ENCODE measurements around the gene TXNL4B.

TXNL4B gene

DNA sequence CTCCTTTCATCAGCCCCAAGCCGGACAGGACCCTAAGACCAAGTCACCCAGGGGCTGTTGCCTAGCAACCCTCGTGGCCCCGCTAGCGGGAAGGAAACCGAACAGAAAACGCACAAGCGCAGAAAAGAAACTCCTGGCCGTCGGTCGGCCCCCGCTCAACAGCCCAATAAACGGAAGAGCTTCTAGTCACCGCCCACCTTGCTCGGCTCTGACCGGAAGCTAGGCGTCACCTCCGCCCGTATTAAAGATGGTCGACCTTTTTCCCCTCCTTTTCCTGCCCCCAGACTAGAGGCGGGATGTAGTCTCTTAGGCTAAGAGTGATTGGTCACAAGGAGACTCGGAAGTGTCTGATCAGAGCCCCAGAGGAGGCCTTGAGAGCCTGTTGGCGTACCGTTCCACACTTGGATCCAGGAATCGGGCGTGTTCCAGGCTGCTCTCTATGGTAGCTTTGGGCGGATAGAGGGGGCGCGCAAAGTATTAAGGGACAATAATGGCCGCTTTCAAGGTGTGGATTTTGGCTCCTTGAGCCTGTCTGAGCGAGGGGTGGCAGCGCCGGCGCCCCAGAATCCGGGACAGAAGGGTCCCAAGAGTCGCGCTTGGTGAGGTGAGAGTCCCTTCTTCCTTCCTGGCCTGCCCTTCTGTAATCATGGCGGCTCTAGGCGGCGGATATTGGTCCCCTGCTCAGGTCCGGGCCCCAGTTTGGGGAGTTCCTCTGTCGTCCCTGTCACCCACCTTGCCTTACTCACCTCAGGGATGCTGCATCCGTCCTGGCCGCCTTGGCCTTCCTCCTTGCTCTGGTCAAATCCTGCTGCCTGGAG, at the start of gene TXNL4B, which contains the start of gene DHX38:
Gene TXNL4B (minus strand): TSS at position 173 of the 818 bp plus-strand sequence. CDS start 2,871 bp downstream, outside the sequence.
Gene DHX38 (plus strand): TSS at position 400 of the 818 bp plus-strand sequence. CDS start 2,311 bp downstream, outside the sequence.
- DNase-seq = peak; percentile 86

DNA sequence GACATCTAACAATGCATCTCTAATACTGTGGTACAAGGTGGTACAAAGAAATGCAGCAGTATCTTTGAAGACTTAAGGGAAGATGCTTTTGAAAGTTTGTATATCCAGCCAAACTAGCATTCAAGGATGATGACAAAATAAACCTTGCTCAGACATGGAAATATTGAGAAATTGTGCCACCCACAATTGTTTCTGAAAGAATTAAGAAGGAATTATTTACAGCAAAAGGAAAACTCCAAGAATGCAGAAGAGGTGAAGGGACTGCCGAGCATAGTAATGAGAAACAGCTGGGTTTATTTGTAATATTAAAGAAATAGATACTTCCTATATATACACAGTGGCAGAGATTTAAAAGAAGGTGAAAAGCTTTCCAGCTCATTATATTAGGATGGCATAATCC, 49.1 kb upstream of the TXNL4B start:
- no peak for DNase-seq

DNA sequence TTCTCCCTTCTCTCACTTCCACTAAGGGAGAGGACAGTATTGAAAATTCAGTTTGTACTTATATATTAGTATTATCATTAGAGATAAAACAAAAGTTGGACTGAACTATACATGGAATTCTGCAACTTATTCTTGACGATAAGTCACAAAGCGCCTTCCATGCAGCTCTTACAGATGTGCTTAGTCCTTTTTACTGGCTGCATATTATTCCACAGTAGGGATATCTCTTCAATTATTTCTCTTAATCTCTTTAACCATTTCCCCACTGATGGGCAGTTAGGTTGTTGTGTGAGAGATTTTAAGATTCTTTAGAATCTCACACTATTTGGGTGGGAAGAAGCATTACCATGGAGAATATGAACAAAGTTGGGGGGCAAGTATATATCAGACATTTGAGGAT, 46.5 kb upstream of the TXNL4B start:
- DNase-seq = no peak

DNA sequence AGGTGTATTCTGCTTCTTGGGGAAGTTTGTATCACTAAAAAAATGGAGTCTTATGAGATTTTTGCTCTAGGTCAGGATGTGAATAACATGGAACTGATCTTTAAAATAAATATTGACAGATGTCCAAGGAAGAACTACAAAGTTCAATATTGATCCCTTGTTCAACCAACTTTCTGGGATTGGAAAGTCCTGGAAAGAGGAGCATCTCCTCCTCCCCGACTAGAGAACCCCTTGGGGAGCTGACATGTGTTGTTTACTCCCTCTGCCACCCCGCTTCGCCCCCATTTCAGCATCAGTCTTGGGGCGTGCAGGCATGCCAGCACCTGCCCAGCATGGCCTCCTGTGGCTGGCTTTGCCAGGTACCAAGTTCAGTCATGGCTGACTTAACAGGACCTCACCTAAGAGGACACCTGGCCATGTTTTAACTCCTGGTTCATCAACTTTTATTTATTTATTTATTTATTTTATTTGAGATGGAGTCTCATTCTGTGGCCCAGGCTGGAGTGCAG, 44.7 kb upstream of the TXNL4B start:
- no peak for DNase-seq

DNA sequence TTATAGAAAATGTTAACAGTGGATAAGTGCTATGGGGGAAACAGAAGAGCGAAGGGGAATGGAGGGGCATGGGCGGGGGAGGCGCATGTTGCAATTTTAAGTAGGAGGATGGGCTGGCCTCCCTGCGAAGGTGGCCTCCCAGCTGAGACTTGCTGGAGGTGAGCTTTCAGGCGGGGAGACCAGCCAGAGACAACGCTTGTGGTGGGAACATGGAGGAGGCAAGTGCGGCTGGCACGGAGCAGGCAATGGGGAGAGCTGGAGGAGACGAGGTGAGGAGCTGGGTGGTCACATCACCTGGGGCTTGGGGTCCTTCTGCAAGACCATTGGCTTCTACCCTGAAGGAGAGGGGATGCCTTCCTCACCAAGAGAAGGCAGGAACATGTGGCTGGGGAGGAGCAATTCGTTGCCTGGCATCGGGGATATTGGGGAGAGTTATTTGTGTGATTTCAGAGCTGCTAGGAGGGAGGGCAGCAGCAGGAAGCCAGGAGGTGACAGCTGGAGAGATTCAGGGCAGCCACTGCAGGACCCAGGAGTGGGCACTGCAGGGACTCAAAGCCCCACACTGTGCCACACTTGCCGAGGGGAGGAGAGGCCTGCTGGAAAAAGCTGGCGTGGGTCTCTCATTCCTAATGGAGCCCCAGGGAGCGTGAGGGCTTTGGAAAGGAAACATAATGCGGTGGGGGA, 44.1 kb upstream of the TXNL4B start:
- no peak for DNase-seq

DNA sequence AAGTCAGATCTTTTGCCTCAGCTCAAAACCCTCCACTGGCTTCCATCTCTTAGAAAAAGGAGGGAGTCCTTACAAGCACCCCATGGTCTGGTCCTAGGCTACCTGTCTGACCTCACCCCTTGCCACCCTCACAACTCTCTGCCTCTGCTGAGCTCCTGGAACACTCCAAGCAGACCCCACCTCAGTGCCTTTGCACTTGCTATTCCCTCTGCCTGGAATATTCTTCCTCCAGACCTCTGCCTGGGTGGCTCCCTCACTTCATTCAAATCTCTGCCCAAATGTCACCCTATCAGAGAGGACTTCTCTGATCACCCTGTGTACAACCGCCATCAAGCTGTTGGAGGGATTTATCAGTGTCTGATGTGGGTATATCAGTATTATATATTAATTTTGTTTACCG, 41.1 kb upstream of the TXNL4B start:
- DNase-seq = no peak

DNA sequence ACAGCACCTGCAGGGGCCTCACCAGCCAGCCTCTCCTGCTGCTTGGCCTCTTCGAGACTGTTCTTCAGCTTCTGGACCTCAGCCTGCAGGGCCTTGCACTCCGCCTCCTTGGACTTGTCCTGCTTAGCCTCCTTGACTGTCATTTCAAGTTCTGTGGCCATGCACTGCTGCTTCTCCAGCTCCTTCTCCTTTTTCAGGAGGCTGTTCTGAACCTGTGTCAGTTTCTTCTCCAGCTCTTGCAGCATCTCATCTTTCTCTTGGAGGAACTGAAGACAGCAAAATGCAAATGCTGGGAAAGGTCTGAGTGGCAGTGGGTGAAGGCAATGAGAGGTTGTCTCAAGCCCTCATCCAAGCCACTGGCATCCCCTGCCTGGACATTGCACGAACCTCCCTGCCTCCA, 39.3 kb upstream of the TXNL4B start:
- DNase-seq = no peak

DNA sequence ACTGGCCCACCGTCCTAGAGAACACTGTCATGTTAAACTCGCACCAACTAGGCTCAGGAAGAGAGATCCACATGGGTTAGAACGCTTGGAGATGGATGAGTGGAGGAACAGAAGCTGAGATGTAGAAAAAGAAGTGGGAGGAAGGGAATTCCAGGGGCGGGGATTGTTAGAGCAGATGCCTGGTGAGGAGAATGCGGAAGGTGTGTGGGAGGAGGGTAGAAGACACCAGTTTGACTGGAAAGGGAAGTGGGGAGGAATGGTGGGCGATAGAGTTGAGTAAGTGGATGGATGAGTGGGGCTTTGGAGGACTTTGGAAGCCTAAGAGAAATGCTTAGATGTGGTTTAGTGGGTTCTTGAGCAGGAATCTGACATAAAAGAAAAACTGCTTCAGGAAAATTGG, 37.6 kb upstream of the TXNL4B start:
- DNase-seq = no peak

DNA sequence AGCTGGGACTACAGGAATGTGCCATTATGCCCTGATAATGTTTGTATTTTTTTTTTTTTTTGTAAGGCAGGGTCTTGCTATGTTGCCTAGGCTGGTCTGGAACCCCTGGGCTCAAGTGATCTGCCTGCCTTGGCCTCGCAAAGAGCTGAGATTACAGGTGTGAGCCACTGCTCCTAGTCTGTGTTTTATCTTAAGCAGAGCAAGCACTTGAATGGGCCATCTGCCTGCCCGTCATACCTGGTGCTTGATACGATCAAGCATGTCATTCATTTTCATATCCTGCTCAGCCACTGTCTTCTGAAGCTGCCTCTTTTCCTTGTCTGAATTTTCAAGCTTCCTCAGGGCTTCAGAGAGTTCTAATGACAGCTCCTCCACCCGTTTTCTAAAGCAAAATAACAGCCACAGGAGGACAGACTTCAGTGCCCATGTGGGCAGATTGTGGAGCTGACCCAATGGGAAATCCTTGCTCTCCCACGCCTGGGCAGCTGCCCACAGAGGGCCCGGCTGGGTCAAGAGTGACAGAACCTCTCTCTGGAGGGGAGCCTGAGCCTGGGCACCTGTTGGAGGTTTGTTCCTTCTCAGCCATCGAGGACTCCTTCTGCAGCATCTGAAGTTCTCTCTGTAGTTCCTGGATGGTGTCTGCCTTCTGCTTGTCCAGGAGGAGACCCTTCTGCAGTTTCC, 36.7 kb upstream of the TXNL4B start:
- no peak for DNase-seq

DNA sequence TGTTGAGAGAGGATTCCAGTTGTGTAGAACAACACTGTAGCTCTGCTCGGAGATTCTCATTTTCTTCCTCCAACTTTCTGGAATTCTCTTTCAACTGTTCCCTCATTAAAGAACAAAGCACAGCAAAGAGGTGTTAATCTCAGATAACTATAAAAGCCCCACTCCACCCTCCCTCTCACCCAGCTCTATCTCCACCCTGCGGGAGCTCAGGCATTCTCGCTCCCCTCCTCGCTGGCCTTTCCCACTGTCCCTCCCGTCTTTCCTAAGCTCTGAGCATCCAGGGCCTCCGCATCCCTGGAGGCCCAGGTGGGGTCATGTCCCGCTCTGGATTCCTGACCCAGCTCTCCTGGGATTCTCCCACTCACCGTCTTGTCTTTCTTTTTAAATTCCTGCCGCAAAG, 35.3 kb upstream of the TXNL4B start:
- no peak for DNase-seq

DNA sequence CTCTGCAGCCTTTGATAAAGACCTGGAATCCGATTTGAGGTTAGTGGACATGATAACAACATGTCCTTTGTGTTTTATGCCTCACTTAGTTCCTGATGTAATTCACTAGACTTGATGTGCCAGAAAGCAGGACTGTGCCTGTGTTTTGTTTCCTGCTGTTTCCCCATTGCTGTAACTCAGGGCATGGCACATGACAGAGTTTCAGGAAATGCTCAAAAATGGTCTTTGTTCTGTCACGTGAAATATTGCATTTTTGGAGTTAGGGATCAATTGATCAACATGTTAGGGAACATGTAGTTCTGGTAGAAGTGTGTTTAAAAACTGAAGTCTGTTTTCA, 33.0 kb upstream of the TXNL4B start:
- no peak for DNase-seq

DNA sequence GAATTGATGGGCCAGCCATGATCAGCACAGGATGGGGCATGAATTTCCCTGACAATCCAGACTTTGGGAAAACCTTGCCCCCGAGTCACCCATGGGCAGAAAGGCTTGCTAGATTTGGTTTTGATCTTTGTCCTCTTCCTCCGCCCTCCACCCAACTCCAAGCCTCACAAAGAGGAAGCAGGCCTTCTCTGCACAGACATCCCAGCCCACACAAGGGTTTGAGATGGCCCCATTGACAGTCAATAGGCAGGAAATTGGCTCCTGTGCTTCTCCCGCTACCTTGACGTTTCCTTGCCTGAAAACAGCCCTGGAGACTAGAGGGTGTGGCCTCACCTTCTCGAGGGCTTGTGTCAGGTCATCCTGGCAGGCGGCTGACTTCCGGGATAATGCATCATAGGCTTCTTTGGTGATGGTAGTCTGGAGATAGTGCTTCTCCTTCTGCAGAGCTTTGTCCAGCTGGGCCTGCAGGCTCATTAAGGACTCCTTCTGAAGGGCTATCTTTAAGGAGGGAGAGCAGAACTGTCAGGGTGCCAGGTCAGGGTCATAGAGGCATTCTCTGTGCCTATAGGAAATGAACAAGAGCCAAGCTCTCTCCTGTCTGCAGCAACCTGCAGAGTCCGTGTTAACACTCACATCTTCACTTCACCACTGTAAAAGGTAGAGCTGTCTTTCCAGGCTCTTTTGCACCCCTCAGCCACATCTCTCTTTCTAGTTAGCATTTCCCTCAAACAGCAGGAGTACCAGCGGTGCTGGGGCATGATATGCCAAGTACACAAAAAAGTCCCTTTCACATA, 32.4 kb upstream of the TXNL4B start:
- no peak for DNase-seq

DNA sequence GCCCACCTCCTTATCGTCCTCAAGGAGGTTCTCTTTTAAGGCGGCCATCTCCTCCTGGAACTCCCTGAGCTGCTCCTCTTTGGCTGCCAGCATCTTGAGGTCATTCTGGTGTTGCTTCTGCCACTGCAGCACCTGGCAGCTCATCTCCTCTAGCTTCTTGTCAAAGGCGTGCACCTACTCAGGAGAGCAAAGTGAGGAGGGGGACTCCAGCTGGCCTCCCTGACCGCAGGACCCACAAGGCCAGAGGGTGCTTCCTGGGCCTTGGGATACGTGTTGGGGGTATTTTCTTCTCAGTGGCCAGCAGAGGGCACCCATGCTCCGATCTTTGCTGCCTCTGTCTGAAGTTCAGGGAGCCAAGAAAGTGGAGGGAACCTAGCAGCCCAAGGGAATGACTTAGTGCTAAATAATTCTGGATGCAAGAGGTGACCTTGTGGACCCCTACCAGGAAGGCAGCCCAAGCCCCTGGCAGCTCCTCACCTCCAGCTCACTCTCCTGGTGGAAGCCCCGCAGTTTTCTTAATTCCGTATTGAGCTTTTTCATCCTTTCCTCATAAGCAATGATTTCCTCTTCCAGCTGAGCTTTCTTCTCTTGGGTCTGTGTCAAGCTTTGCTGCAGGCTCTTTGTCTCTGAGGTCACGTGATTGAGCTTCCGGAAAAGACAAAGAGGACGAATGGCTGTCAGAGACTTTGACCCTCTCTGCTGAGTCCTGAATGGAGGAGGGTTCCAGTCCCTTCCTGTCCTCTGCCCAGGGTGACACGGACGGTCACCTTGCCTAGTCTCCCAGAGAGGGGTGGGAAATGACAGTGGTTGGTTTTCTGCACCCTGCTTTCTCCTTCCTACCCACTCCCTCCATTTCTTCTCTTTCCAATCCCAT, 31.6 kb upstream of the TXNL4B start:
- no peak for DNase-seq

DNA sequence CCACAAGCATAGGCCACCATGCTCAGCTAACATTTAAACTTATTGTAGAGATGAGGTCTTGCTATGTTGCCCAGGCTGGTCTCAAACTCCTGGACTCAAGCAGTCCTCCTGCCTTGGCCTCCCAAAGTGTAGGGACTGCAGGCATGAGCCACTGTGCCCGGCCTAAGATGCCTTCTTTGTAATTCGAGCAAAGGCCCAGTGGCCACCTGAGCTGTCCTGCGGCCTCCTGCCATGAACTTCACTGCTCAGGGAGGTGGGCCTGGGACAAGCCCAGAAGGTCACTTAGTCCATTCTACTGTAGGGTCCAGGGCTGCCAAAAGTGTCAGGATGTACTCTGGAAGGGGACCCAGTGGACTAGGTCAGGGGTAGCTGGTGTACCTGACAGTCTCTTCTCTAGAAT, 30.7 kb upstream of the TXNL4B start:
- DNase-seq = no peak

DNA sequence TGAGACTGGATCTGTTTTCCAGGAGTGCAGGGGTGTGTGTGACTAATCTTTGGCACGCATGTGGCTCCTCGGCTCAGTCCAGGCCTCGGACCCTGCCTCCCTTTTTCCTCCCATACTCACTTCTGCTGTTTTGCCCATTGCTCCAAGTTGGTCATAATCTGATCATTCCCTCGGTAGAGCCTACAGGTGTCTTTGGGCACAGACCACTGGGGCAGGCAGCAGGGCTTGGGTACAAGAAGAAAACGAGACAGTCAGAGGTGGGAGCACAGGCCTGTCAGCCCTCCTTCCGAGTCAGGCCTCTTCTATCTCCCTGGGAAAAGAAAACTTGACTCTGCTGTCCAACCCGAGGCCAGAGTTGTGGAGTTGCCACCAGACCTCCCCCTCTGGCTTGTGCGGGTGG, 30.0 kb upstream of the TXNL4B start:
- DNase-seq = no peak

DNA sequence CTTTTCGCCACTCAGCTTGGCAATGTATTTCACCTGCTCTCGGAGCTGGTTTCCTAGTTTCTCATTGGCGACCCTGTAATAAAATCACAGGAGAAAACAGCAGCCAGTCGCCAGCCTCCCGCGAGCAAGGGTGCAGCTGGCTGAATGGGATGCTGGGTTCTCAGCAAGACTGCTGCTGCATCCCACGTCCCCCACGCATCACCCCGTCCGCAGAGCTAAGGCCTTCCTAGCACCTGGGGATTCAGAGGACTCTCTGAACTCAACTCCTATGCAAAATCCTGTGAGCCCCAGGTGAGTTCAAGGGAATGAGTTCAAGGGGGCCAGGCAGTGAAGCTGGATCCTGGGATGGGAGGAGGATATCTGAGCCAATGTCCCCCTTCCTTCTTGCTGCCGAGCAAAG, 29.5 kb upstream of the TXNL4B start:
- DNase-seq = no peak

DNA sequence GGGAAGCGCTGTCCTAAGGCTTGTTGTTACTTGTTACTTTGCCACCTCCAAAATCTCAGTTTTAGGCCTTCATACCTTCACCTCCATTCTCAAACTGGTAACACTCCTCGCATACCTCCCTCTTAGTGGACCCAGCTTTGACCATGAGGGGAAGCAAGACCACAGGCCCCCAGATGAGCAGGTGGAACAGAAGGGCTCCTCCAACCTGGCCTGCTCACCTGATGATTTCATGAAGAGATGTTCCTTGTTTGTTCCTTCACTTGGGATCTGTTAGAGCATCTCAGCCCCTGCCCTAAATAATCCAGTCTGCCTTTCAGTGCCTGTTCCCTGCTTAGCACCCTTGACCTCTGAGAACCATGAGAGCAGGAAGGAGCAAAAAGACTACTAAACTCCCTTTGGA, 28.9 kb upstream of the TXNL4B start:
- DNase-seq = no peak

DNA sequence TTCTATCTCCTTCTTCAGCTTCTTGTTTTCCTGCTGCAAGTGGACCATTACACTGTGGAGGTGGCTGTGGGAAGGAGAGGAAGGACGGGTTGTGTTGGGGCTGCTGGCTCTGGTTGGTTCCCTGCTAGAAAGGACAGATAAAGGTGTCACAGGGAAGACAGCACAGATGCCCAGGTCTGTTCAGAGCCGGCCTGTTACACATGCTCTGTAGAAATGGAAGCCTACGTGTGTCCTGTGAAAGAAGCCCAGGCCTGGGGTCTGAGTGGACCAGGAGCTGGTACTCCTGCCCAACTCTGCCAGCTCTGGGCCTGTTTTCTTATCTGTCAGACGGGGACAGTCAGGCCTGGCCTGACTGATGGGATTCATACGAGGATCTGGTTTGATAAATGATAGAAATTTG, 26.6 kb upstream of the TXNL4B start:
- no peak for DNase-seq

DNA sequence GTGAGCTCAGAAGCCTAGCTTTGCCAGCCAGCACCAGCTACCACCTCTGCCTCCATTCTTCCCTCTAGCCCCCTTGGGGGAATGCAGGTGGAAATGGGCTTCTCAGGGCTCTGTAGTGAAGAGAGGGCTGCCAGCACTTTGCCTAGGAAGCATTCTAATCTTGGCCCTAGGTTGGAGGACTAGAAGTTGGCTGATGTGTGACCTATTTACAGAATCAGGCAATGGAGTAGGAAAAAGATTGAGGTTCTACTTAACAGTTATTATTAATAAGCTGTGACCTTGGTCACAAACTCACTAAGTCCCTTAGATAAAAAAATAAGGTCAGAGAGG, 20.2 kb upstream of the TXNL4B start:
- no peak for DNase-seq

DNA sequence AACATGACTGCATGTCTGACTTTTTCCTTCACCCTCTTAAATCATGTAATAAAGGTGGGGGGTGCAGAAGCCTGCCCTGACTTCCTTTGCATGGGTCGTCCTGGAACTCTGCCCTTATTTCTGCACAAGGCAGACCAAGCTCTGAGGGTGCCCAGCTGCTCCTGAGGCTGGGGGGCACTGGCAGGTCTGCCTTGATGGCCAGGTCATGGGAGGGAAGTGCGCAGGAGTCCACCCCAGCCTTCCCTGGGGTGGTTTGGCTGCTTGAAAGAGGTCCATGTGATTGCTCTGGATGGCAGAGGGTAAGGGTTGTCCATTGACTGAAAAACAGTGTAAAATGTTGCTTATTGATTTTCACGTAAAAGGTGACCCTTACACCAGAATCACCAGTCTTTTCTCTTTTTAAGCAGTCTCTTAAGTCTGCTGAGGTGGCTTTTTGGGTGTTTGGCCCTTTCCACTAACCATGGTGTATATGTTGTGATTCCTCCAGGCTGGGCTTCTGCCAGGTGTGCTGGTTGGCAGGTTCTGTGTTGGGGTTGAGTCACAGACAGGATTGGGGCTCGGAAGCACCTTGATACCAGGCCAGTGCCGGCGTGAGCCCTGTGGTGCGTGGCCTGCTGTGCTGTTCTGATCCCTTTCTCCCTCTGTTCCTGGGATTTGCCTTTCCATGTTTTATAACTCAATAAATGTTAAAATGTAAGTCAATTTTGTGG, 19.6 kb upstream of the TXNL4B start:
- no peak for DNase-seq

DNA sequence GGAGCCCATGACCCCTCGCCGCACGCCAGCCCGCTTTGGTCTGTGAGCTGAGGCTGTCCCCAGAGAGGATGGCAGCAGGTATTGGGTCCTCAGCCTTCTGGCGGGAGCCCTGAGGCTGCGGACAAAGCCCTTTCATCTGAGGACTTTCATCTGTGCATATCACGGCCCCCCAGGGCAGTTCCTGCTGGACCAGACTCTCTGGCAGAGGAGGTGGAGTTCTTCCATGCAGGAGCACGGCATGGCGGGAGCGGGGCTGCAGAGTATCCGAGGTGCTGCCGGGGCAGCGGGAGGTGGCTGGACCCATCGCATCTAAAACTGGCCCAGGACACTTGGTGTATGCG, 19.0 kb upstream of the TXNL4B start:
- no peak for DNase-seq

All from activated CD4-positive, alpha-beta T cell treated with anti-CD3 and anti-CD28 coated beads for 1 hour (primary cell).